ENCODE data around the gene SMAD7.
"Not testable (repeated sequence)": the region's sequence is repeated elsewhere in the genome, so short reads cannot be mapped to it uniquely, and the experiment has no call there.

SMAD7 gene

DNA sequence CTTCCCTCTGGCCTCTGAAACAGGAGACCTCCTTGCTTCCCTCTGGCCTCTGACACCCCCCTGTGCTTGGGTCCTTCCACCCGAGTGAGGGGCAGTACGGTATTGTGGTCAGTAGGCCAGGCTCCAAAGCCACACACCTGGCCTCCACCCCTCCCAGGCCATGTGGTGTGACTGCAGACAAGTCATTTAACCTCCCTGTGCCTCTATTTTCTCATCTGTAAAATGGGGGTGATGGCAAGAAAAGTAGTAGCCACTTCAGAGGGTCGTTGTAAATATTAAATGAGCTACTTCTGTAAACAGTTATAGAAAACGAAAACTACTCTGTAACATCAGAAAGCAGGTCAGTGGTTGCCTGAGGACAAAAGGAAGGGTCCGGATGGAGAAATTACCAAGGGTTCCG lies 74.2 kb downstream of the SMAD7 start:
- Histone ChIP-seq H3K4me1 (ENCODE audit: control insufficient read depth in 1 of 2, insufficient read depth in 2 of 2, low read length in 2 of 2) (no peaks in the 10 kb centered on the region), H3K36me3 (ENCODE audit: control insufficient read depth in 1 of 2, insufficient read depth in 2 of 2, low read length in 2 of 2) (peaks cover 0 to 4% of the 10 kb centered on the region in 2 donors), H3K4me3 (ENCODE audit: low read depth in 1 of 2, low read length in 2 of 2) (no peak overlapping the region), H3K27ac (ENCODE audit: low read length) (no peak overlapping the region), H3K27me3 (ENCODE audit: low read depth, low read length) (no peaks in the 10 kb centered on the region), H3K9me3 (ENCODE audit: control insufficient read depth in 1 of 2, low read length in 2 of 2) (no peaks in the 10 kb centered on the region)

DNA sequence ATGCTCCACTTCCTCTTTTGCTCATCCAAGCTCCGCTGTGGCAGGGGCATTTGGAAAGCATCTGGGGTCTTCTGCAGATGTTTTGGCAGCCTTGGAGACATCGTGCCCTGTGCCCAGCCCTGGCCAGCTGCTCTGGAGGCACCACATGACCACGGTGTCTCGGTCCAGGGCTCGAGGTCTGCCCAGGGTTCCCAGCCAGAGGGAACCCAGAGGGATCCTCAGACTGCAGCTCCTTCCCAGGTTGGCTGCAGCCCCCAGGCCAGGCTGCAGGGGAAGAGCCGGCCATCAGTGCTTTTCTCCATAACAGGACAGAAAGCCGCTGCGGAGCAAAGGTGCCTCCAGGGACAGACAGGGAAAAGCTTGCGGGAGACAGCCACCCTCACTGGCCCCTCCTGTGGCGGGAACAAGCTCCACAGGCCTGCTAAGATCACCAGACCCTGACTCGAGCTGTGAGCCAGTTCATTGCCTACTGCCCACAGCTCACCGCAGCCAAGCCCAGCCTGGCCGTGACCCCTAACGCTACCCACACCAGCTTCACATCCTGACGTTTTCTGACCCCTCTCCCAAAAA lies 74.7 kb downstream of the SMAD7 start:
- Histone ChIP-seq H3K4me1 (ENCODE audit: control insufficient read depth in 1 of 2, insufficient read depth in 2 of 2, low read length in 2 of 2) (no peaks in the 10 kb centered on the region), H3K27me3 (ENCODE audit: low read depth, low read length) (no peaks in the 10 kb centered on the region), H3K9me3 (ENCODE audit: control insufficient read depth in 1 of 2, low read length in 2 of 2) (no peaks in the 10 kb centered on the region), H3K4me3 (ENCODE audit: low read depth in 1 of 2, low read length in 2 of 2) (no peak overlapping the region), H3K36me3 (ENCODE audit: control insufficient read depth in 1 of 2, insufficient read depth in 2 of 2, low read length in 2 of 2) (peaks cover 0 to 4% of the 10 kb centered on the region in 2 donors), H3K27ac (ENCODE audit: low read length) (no peak overlapping the region)

GRCh38 chr18:48875314-48875941 lies 75.3 kb downstream of the SMAD7 start:
- Histone ChIP-seq H3K4me1 (ENCODE audit: control insufficient read depth in 1 of 2, insufficient read depth in 2 of 2, low read length in 2 of 2) (no peaks in the 10 kb centered on the region), H3K4me3 (ENCODE audit: low read depth in 1 of 2, low read length in 2 of 2) (no peak overlapping the region), H3K27ac (ENCODE audit: low read length) (no peak overlapping the region), H3K36me3 (ENCODE audit: control insufficient read depth in 1 of 2, insufficient read depth in 2 of 2, low read length in 2 of 2) (peaks cover 0 to 4% of the 10 kb centered on the region in 2 donors), H3K27me3 (ENCODE audit: low read depth, low read length) (no peaks in the 10 kb centered on the region), H3K9me3 (ENCODE audit: control insufficient read depth in 1 of 2, low read length in 2 of 2) (no peaks in the 10 kb centered on the region)

DNA sequence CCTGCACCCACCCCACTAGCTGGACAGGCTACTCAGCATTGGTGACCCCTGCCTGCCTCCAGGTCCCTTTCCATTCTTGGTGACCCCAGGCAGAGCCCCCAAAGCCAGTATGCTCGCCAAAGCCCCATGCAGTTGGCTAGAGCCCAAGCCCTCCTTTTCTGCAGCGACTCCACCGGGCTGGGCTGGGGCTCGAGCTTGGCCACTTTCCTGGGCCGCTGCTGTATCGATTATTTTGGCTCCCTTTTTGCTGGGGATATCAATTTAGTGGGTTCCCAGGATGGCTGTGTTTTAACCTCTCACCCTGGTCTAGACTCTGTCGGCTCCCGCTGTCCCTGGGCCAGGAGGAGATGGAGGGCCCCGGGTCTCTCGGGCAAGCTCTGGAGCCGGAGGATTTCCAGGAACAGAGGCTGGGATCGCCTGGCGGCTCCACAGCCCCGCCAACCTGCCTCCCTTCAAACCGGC lies 76.0 kb downstream of the SMAD7 start:
- H3K27me3 ChIP-seq (ENCODE audit: low read depth, low read length), result no peaks in the 10 kb centered on the region
- H3K27ac ChIP-seq (ENCODE audit: low read length), result no peak overlapping the region
- H3K4me1 ChIP-seq (ENCODE audit: control insufficient read depth in 1 of 2, insufficient read depth in 2 of 2, low read length in 2 of 2), result no peaks in the 10 kb centered on the region
- no peak overlapping the region for H3K4me3 ChIP-seq (ENCODE audit: low read depth in 1 of 2, low read length in 2 of 2)
- peaks cover 0 to 4% of the 10 kb centered on the region in 2 donors for H3K36me3 ChIP-seq (ENCODE audit: control insufficient read depth in 1 of 2, insufficient read depth in 2 of 2, low read length in 2 of 2)
- H3K9me3 ChIP-seq (ENCODE audit: control insufficient read depth in 1 of 2, low read length in 2 of 2), result no peaks in the 10 kb centered on the region

- no peaks in the 10 kb centered on the region for H3K4me1 ChIP-seq (ENCODE audit: control insufficient read depth in 1 of 2, insufficient read depth in 2 of 2, low read length in 2 of 2)
- no peaks in the 10 kb centered on the region for H3K27me3 ChIP-seq (ENCODE audit: low read depth, low read length)
- no peak overlapping the region for H3K27ac ChIP-seq (ENCODE audit: low read length)
- no peaks in the 10 kb centered on the region for H3K9me3 ChIP-seq (ENCODE audit: control insufficient read depth in 1 of 2, low read length in 2 of 2)
- H3K4me3 ChIP-seq (ENCODE audit: low read depth in 1 of 2, low read length in 2 of 2), result no peak overlapping the region
- peaks cover 0 to 4% of the 10 kb centered on the region in 2 donors for H3K36me3 ChIP-seq (ENCODE audit: control insufficient read depth in 1 of 2, insufficient read depth in 2 of 2, low read length in 2 of 2)
Observed at GRCh38 chr18:48874233-48874632, 76.5 kb downstream of the SMAD7 start.

- peaks cover 0 to 4% of the 10 kb centered on the region in 2 donors for H3K36me3 ChIP-seq (ENCODE audit: control insufficient read depth in 1 of 2, insufficient read depth in 2 of 2, low read length in 2 of 2)
- H3K4me1 ChIP-seq (ENCODE audit: control insufficient read depth in 1 of 2, insufficient read depth in 2 of 2, low read length in 2 of 2), result no peaks in the 10 kb centered on the region
- no peak overlapping the region for H3K4me3 ChIP-seq (ENCODE audit: low read depth in 1 of 2, low read length in 2 of 2)
- H3K9me3 ChIP-seq (ENCODE audit: control insufficient read depth in 1 of 2, low read length in 2 of 2), result no peaks in the 10 kb centered on the region
- H3K27me3 ChIP-seq (ENCODE audit: low read depth, low read length), result no peaks in the 10 kb centered on the region
- no peak overlapping the region for H3K27ac ChIP-seq (ENCODE audit: low read length)
Observed at GRCh38 chr18:48872234-48873145, 78.3 kb downstream of the SMAD7 start.

DNA sequence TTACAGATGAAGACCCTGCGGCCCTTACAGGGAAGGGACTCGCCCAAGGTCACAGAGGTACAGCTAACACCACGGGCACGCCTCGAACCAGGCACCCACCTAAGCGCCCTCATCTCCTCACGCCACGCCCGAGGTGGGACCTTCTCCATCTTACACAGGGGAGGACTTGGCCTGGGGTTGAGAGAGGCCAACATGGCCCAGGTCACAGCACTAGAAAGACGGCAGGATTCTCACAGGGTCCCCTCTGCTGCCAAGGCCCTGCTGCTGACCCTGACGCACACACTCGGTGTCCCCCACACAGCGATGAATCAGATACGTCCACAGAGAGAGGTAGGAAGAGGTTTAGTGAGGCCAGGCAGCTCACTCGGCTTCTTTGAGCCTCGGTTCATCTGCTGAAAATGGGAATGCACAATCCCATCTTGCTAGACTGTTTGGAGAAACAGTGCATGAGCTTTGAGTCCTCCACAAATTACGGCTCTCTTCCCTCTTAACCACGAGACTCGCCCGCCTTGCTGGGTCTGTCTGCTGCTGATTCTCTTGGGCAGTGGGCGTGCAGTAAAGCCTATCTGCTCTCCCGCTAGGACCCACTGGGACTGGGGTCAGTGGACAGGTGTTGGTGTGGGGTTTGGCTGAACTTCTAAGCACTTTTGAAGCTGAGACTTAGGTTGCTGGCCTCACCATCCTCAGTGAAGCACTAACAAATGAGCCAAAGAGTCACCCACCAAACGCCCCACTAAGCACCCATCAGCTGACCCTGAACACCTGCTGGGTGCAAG lies 79.2 kb downstream of the SMAD7 start:
- H3K9me3 ChIP-seq (ENCODE audit: control insufficient read depth in 1 of 2, low read length in 2 of 2), result no peaks in the 10 kb centered on the region
- H3K27ac ChIP-seq (ENCODE audit: low read length), result no peak overlapping the region
- no peaks in the 10 kb centered on the region for H3K27me3 ChIP-seq (ENCODE audit: low read depth, low read length)
- no peak overlapping the region for H3K4me3 ChIP-seq (ENCODE audit: low read depth in 1 of 2, low read length in 2 of 2)
- no peaks in the 10 kb centered on the region for H3K4me1 ChIP-seq (ENCODE audit: control insufficient read depth in 1 of 2, insufficient read depth in 2 of 2, low read length in 2 of 2)
- H3K36me3 ChIP-seq (ENCODE audit: control insufficient read depth in 1 of 2, insufficient read depth in 2 of 2, low read length in 2 of 2), result peaks cover 0 to 4% of the 10 kb centered on the region in 2 donors

DNA sequence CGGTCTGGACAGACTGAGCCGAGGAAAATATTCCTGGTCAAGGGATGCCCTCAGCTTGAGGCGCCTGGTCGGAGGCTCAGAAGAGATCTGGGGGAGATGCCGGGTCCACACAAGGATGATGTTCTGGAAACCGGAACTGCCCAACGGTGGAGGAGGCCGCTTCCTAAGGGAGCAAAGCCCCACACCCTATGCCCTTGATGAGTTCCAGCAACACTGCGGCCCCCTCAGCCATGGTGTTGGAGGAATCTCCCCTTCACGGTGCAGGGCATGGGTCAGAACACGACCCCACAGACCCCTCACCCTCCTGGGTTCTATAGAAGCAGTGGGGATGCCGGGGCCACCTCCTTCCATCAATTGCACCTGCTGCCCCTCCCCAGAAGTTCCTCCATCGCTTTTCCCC lies 79.8 kb downstream of the SMAD7 start:
- not testable (repeated sequence) for H3K27ac ChIP-seq (ENCODE audit: low read length); H3K36me3 ChIP-seq (ENCODE audit: control insufficient read depth in 1 of 2, insufficient read depth in 2 of 2, low read length in 2 of 2); H3K4me1 ChIP-seq (ENCODE audit: control insufficient read depth in 1 of 2, insufficient read depth in 2 of 2, low read length in 2 of 2); H3K27me3 ChIP-seq (ENCODE audit: low read depth, low read length); H3K4me3 ChIP-seq (ENCODE audit: low read depth in 1 of 2, low read length in 2 of 2); H3K9me3 ChIP-seq (ENCODE audit: control insufficient read depth in 1 of 2, low read length in 2 of 2)

Data from muscle layer of duodenum (tissue), 2 donors.